Dermis blood vessel endothelial cell (primary cell): Measurements from ENCODE around the gene KCNJ1. TPM values are rescaled to one million over a fixed set of nuclear protein-coding genes. Genes with fewer than 3 reads are reported as not detected.

Experiments used
- DNase-seq: peaks from one replicate; pipeline ENCODE4 v3.0.0; 2010
- total RNA-seq: library from RNA; depleted of rRNA; stranded (reverse); fragments of >200 nt; gene quantifications from 2 replicates; pipeline ENCODE4 v1.2.3, GENCODE V29; 2014

KCNJ1 gene
- total RNA-seq, 1 donor from 2014 or later: 0.34 TPM

DNA sequence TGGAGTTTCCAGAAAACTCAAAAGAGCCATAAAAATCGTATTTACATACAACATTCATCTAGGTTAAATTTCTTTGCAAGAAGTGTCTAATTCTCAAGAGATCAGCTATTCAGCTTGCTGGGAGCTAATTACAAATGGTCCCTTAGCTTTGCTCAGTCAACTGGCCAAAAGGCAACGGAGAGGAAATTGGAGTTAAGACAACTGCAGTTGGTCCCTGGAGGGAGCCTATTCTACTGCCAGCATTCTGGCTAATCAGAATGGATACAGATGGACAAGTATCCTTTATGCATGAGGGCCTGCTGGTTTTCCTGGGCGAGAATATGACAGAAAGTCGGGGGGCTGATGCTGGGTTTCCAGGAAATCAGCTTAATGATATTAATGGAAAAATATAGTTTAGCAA, 45.5 kb downstream of the KCNJ1 start:
- DNase-seq: no peak

DNA sequence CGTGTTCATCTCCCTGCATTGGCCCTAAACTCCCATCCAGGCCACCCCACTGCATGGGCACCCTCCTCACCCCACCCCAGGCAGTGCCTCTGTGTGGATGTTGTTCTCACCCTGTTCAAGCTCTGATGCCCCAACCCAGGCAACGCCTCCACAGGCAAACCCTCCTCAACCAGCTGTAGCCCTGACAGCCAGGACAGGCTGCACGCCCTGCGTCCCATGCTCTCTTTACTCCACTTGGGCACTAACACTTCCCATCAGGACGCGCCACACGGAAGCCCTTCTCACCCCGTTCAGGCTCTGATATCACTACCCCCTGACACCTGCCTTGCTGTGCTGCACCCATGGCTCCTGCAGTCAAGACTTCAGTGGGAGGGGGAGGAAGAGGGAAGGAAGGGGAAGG, 47.9 kb downstream of the KCNJ1 start:
- no peak for DNase-seq

DNA sequence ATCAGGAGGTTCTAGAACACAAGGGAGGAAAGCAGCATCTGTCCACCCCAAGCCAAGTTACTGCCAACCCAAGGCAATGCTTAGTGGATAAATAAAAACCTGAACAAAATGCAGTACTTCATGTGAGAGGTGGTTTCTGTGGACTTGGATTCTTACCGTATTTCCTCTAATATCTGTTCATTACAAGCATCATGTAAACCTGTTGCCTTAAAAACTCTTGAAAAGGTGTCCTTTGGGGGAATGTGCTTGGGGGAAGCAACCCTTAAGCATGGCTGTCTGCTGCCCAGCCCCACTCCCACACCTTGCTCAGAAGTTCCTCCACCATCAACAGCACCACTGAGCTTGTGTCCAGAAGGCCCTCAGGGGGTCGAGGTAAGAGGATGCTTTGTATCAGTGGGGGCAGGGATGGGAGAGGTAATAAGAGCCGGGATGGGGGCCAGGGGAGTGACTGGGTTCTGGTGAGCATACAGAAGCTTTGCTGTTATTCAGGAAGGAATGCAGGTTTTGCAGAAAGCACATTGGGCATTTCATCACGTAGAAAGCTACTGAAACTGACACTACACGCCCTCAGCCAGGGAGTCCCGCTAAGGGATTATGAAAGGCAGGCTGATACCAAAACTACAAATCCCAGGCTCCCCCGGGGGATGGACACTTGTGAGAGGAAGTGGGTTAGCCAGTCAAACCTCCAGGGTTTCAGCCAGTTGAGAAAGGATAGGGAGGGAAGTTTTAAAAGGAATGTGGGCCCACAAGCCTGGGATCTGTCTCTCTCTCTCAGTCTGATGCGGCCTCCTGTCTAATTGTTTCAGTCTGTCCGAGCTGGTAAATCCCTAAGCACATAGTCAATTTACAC, 52.0 kb downstream of the KCNJ1 start:
- no peak for DNase-seq

DNA sequence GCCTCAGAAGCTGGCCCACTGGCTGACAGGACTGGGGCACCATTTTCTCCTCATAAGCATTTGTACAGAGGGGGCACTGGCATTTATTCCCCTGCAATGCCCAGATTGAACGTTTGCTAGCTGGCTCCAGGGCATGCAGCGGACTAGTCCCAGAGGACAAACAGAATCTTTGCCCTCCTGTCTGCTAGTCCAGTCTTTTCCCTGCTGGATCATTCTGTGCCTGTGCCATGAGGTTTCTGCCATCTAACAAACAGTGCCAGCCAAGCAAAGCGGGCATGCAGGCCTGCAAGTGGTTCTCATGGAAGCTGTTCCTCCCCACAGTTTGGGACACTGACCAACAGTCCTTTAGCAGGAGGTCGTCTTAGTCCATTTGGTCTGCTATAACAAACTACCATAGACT, 53.4 kb downstream of the KCNJ1 start:
- no peak for DNase-seq

DNA sequence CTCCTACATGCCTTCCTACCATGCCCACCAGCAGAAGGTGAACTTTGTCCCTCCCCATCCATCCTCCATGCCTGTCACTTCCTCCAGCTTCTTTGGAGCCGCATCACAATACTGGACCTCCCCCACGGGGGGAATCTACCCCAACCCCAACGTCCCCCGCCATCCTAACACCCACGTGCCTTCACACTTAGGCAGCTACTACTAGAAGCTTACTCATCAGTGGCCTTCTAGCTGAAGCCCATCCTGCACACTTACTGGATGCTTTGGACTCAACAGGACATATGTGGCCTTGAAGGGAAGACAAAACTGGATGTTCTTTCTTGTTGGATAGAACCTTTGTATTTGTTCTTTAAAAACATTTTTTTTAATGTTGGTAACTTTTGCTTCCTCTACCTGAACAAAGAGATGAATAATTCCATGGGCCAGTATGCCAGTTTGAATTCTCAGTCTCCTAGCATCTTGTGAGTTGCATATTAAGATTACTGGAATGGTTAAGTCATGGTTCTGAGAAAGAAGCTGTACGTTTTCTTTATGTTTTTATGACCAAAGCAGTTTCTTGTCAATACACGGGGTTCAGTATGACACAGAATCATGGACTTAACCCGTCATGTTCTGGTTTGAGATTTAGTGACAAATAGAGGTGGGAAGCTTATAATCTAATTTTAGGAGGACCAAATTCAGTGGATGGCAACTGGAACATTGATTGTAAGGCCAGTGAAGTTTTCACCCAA, 56.1 kb downstream of the KCNJ1 start:
- no peak for DNase-seq

DNA sequence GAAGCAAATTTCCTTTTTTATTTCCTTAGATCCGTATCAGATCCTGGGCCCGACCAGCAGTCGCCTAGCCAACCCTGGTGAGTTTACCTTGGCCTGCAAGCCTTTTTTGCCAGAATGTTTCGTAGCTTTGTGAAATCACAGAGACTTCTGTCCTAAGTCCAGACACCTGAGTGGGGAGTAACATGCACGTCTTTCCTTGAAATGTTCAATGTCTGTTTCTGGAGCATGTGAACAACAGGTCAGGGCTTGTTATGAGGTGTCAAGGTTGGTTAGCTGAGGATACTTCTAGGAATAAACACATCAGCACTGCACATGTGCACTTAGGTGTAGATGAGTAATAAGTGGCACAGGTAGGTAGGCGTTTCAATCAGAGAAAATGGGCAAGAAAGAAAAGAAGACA, 58.0 kb downstream of the KCNJ1 start:
- no peak for DNase-seq

DNA sequence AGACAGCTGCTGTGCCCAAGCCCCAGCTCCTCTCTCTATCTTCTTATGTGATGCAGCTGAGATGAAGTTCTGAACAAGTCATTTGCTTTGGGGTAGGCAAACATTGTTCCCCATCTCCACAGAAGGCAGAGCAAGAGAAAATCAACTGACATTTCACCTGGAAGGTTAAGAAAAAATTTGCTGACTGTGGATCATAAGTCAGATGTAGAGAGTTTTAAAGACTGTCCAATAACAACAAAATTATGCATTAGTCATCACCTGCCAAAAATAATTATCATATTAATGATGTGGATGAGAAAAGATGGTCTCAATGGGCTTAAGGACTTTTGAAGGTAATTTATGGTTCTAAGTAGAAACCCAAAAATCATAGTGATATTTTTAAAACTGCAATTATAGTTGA, 59.2 kb downstream of the KCNJ1 start:
- no peak for DNase-seq

DNA sequence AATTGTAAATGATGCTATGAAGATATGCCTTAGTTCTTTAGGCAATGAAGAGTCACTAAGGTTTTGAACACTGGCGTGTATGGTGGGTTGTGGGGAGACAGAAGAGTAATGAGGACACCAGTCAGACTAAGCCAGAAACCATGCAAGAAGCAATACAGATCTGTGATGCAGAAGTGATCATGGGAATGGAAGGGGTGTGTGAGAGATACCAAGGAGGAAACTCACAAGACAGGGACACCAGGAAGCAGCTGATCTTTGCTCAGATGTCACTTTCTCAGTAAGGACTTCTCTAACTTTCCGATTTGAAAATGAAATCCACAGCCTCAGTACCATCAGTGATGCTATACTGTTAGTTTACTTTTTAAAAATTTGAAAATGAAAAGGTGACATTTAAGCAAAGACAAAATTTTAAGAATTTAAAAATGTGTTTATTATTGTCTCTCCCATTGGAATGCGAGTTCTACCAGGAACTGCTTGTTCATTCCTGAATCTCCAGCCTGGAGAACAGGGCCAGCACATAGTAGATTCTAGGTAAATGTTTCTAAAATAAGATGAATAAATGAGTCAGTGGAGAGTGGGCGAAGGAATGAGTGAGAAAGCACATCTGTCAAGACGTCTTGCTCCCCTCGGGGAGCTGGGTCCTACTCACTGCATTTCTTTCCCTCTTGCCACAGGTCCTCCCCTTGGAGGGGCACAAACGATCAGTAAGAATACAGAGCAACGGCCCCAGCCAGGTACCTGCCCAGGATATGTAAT, 60.4 kb downstream of the KCNJ1 start:
- DNase-seq: no peak

DNA sequence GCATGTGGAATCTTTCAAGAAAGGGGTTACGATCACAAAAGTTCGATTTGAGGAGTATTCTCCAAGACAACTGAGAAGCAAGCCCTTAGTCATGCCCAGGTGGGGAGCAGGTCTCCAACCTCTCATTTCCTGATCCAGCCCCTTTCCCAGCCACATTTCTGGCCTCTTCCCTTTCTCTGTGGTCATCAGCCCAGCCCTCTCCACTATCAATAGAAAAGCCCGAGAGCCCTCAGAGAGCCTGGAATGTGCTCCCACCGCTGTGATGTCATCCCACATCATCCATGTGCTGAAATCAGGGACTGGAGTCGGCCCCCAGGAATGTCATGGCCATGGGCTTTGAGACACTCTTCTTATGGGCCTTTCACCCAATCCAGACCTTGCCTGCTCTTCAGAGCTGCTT, 62.6 kb downstream of the KCNJ1 start:
- no peak for DNase-seq

DNA sequence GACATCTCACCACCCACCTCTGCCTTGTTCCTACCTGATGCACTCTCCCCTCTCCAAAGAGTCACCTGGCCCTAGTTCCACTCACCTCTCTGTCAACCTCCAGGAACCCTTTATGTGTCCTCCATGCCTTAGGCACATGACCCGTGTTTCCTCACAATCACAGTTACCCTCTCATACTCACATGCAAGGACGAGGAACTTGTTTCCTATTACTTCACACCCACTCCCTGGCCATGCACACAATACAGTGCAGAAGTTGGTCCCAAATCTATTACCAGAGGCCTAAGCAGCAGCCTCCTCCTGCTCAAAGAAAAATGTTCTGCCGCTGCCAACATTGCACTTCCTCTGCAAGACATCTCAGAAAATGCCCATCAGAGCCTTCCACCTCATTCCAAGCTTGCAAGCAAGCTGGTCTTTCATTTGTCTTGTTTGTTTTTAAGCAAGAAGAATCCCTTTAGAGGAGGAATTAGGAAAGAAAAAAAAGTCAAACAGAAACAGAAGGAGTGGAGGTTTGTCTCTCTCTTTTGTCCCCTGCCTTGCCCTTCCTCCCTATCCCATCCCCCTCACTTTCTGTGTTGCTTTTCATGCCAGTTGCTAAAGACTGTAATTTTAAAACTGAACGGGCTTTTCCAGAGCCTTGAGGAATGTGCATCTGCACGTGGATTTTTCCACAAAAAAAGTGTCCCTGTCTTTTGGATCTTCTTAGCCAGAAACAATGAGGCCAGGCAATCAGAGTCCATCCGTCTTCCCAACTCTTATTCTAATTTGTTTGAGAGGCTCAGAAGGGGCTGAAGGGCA, 63.4 kb downstream of the KCNJ1 start:
- DNase-seq: no peak

DNA sequence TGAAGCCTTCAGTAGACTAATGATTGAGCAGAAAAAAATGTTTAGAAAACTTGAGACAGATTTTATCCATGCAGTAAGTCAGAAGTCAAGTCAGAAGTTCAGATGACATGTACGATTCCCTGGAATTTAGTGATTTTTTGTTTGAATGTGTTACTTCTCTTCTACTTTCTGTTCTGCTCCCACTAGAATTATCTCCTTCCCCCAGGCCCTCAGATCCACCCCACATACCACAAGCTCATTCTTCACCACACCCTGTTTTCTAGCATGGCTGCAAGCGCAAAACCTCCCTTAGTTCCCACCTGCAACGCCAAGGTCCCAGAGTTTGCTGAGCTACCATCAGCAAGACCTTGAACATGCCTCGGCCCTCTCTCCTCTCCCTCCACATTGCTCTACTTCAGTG, 64.1 kb downstream of the KCNJ1 start:
- no peak for DNase-seq

DNA sequence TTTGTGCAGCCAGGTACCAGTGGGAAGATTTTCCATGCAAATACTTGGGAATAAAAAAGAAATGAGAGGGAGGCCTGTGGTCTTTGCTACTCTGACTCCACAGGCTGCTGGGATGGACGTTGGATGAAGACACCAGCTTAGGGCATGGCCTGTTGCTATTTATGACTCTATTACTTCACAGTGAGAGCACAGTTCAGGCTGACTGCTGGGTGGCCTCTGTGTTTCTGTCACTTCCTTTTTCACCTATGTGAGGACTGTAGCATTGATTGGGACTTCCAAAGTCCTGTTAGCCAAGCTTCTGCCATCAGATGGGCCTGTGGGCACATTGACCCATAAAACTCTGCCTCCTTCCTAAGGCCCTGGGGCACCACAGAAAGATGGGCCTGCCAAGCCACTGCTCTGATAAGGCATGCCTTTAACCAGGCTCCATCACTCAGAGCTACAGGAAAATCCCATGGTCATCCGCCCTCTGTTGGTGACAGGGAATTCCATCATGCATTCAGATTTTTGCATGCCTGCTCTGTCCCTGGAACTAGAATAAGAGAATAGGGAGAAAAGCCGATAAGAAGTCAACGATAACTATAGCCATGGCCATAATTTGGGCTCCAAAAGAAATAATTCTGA, 64.6 kb downstream of the KCNJ1 start:
- peak; percentile 59 for DNase-seq

DNA sequence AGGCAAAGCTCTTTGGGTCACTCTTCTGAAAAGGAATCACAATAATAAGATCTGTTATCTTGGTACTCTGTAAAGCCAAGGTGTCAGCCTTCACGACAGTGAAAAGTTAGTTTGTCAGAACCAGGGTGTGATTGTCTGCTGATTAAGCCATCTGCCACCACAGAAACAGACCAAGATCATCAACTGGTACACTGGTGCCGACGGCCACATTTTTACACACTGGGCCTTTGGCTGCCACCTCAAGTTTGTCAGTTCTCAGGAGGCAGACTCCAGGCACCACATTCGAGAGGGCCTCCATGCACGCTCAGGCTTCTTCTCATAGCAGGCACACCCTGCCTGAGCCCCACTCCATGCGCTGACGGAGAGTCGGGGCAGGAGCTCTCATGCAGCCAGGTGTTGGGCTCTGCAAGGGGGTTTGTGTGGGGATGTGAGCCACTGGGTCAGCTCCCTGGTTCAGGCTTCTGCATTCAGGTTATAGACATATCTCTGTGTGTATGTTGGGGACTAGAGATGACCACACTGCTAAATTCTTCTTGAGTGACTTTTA, 66.2 kb downstream of the KCNJ1 start:
- no peak for DNase-seq

DNA sequence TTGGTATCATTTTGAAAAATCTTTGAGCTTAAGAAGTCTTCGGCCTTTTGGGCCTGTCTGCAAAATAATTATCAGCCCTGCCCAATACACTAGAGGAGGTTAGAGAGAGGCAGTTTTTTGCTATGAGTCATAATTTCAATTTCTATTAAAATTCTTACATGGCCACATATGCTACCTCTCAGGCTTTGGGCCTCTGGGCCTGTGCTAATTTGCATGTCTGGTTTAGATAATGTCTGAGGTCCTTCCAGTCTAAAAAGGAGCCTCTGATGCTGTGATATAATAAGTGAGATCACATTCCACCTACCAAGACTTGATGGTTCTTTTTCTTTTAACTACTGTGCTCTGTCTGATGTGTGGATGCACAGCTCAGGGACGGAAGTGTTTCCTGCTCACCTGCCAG, 70.8 kb downstream of the KCNJ1 start:
- no peak for DNase-seq

DNA sequence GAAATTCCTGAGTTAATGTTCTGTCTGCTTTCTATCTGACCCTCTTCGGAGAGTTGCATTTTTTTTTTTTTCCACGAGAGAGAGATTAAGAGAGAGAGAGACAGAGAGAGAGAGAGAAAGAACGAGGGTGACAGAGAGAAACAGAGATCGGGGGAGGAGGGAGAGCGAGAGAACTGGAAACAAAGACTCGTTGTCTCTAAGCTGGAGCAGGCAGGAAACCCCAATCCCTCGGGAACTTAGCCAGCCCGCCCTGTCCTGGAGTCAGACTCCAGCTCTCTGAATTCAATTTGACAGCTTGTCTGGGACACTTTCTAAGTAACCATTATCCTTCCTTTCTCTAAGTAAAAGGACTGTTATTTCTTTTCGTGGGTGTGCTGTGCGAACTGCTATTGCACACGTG, 76.9 kb downstream of the KCNJ1 start:
- peak; percentile 46 for DNase-seq

DNA sequence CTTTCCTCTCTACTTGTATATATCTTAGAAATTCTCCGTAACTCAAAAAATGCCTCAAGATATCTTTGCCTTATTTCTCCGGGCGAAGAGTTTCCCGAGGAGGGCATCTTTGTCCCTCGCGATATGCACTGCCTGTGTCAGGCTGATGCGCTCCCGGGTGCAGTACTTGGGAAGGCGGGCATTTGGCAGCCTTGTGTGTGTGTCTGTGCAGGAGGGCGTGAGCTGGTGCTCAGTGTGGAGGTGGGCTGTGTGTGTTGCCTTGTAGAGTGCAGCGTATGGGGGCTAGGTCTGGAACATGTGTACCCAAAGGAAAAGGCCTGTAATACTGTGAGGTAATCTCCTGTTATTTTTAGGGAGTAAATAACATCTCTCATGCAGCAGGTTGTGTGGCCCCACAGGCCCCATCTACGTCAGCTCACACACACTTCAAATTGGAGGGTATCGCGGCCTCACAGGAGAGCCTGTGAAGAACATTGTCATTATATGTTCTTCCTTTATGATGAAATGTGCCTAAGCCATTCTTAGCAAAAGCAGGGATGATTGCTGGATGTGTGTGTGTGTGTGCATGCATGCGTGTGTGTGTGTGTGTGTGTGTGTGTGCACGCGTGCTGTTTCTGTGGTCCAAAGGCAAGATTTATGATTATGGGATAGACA, 77.5 kb downstream of the KCNJ1 start:
- DNase-seq: no peak

Other genes starting within 250 kb of the KCNJ1 start
- gene FLI1, start 173.2 kb downstream of the KCNJ1 start, total RNA-seq: 210 and 251 TPM in 2 replicates
- gene KCNJ5, start 24.1 kb upstream of the KCNJ1 start, total RNA-seq: 0.14 TPM in 1 of 2 replicates, not detected in the other
- gene TP53AIP1, start 75.6 kb upstream of the KCNJ1 start, total RNA-seq: not detected in 2 replicates